GM18498 (cell line): ENCODE measurements around the gene IRF3.
"Not testable (repeated sequence)": the region's sequence is repeated elsewhere in the genome, so short reads cannot be mapped to it uniquely, and the experiment has no call there.

Experiments used
- ATAC-seq: cut with Tn5 transposase; IDR thresholded peaks from one replicate; pipeline ENCODE4 v1.9.1; 2021; ENCODE audit warnings: mild to moderate bottlenecking, moderate library complexity; ENCODE audit not compliant: unreplicated experiment

The IRF3 gene

GRCh38 chr19:49631014-49631588 is 34.6 kb downstream of the IRF3 start:
- ATAC-seq = no peak

- no peak for ATAC-seq
These were observed 36.0 kb downstream of the IRF3 start for GRCh38 chr19:49629659-49630058.

GRCh38 chr19:49626226-49626625 is 39.4 kb downstream of the IRF3 start:
- no peak for ATAC-seq

DNA sequence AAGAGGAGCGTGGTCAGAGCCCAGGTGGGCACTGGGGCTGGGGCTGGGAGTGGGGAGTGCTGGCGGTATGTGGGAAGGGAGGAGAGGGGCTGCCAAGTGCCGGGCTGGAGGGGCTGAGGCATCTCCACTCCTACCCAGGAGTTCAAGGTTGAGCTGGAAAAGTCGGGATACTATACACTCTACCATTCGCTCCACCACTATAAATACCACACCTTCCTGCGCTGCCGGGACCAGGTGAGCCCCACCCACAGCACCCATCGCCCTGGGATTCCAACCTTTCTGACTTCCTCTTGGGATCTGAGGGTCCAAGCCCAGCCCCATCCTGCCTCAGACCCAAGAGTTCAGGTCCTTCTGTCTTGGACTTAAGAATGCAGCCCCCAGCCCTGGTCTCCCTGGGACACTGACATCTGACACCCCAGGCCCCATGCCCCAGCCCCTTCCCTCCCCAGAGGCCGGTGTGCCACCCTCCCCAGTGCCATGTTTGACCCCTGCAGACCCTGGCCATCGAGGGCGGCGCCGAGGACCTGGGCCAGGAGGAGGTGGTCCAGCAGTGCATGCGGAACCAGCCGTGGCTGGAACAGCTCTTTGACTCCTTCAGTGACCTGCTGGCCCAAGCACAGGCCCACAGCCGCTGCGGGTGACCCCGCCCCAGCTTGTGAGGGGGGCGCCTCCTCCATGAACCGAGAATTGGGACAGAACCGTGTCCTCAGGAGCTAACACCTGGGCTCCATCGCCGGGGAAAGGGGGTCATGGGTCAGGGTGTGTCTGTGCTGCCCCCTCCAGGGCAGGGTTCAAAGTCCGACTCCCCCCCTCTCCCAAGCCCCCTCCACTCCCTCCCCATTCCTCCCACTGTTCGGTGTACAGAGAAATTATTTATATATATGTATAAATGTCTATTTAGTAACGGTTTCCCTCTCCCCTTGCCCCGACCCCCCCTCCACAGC is 40.4 kb downstream of the IRF3 start:
- ATAC-seq = no peak

DNA sequence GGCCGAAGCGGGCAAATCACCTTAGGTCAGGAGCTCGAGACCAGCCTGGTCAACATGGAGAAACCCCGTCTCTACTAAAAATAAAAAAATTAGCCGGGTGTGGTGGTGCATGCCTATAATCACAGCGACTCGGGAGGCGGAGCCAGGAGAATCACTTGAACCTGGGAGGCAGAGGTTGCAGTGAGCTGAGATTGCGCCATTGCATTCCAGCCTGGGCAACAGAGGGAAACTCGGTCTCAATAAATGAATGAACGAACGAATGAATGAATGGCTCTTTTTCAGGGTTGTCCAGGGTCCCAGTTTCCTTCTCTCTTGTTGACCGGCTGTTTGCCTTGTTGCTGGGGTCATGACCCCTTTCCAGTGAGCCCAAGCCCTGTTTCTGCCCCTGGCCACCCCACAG is 47.8 kb downstream of the IRF3 start:
- not testable (repeated sequence) for ATAC-seq

- no peak for ATAC-seq
These were observed 48.7 kb downstream of the IRF3 start for GRCh38 chr19:49616945-49617344.

GRCh38 chr19:49616532-49616931 is 49.1 kb downstream of the IRF3 start:
- no peak for ATAC-seq

DNA sequence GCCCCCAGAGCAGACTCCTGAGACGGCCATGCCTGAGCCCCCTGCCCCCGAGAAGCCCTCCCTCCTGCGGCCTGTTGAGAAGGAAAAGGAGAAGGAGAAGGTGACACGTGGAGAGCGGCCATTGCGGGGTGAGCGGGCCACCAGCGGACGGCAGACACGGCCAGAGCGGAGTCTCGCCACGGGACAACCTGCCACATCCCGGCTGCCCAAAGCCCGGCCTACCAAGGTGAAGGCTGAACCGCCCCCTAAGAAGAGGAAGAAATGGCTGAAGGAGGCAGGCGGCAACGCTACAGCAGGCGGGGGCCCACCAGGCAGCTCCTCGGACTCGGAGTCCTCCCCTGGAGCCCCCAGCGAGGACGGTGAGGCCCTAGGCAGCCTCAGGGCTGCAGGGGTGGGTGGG is 49.8 kb downstream of the IRF3 start:
- ATAC-seq = no peak

- no peak for ATAC-seq
These were observed 51.4 kb downstream of the IRF3 start for GRCh38 chr19:49614096-49614833.

DNA sequence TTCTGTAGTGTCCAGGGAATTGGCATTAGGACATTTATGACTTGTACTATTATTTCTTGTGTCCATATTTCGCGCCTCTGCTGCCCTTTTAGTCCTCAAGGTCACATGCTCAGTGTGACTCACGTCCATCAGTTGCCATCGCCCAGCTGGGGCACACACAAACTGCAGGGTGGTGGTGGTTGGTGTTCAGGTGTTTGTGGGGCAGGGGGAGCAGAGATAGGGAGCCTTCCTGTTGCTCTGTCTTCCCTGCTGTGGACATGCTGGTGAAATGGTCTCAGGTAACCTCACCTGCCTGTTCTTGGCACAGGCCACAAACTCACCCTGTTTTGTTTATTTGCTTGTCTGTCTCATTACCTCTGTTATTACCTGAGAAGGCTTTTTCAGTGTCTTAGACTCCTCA is 52.3 kb downstream of the IRF3 start:
- no peak for ATAC-seq
